ENCODE results near the gene SLC18B1. TPM values are rescaled to one million over a fixed set of nuclear protein-coding genes. Genes with fewer than 3 reads are reported as not detected.

The SLC18B1 gene
- total and polyA plus RNA-seq, 2 of the 8 experiments (the other 6 are each of a cell fraction or from before 2014, with no cell fraction given) = 17.2 to 23.4 TPM

DNA sequence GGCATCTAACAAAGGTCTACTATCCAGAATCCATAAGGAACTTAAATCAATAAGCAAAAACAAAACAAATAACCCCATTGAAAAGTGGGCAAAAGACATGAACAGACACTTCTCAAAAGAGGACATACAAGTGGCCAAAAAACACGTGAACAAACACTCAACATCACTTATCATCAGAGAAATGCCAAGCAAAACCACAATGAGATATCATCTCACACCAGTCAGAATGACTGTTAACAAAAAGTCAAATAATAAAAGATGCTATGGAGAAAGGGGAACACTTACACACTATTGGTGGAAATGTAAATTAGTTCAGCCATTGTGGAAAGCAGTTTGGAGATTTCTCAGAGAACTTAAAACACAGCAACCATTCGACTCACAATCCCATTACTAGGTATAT lies 65.2 kb downstream of the SLC18B1 start:
- TF ChIP-seq GABPA (IDR thresholded peaks at IDR 0.05; ENCODE audit: borderline replicate concordance, insufficient read depth, low read length) = no peak
- no peak for TF ChIP-seq KDM1A (IDR thresholded peaks at IDR 0.05; ENCODE audit: borderline replicate concordance, low read length)
- TF ChIP-seq, protein P1, sequence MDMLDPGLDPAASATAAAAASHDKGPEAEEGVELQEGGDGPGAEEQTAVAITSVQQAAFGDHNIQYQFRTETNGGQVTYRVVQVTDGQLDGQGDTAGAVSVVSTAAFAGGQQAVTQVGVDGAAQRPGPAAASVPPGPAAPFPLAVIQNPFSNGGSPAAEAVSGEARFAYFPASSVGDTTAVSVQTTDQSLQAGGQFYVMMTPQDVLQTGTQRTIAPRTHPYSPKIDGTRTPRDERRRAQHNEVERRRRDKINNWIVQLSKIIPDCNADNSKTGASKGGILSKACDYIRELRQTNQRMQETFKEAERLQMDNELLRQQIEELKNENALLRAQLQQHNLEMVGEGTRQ (IDR thresholded peaks at IDR 0.05; ENCODE audit: low read length) = no peak
- Histone ChIP-seq H3K23me2 (ENCODE audit: low read depth, low read length) (no peaks in the 10 kb centered on the region), H3K27me3 (replicated peaks in 1 of 4; ENCODE audit: control insufficient read depth in 3 of 4, extremely low read depth in 1 of 4, insufficient read depth in 3 of 4, low read length in 3 of 4) (no peaks in the 10 kb centered on the region), H3K4ac (replicated peaks; ENCODE audit: insufficient read length, low read depth, low read length) (no peak overlapping the region), H3K27ac (ENCODE audit: low read depth, low read length) (no peak overlapping the region), H4K91ac (replicated peaks; ENCODE audit: insufficient read length, low read length) (no peak overlapping the region), H4K5ac (ENCODE audit: insufficient read length, low read depth, low read length) (no peak overlapping the region), H2BK20ac (ENCODE audit: low read length) (no peak overlapping the region), H3K79me1 (ENCODE audit: low read depth, low read length) (no peaks in the 10 kb centered on the region), H2AK5ac (ENCODE audit: low read depth, low read length) (no peak overlapping the region), H3K9me3 (ENCODE audit: insufficient read depth in 2 of 2, low read depth in 1 of 2, low read length in 1 of 2) (no peaks in the 10 kb centered on the region), H2AFZ (ENCODE audit: low read length) (no peak overlapping the region), H3K36me3 (ENCODE audit: control insufficient read depth in 2 of 4, insufficient read depth in 4 of 4, low read length in 3 of 4) (no peaks in the 10 kb centered on the region), H3K56ac (replicated peaks; ENCODE audit: insufficient read length, low read depth, low read length) (no peak overlapping the region), H3K4me3 (ENCODE audit: extremely low read depth in 1 of 4, insufficient read depth in 2 of 4, low read depth in 3 of 4, low read length in 4 of 4) (no peak overlapping the region), H3K18ac (ENCODE audit: extremely low read depth, low read length) (no peak overlapping the region), H3K23ac (ENCODE audit: insufficient read length) (no peak overlapping the region), H4K8ac (ENCODE audit: extremely low read depth, insufficient read depth, low read length) (no peak overlapping the region), H3K14ac (ENCODE audit: insufficient read length) (no peak overlapping the region), H2BK120ac (replicated peaks; ENCODE audit: low read depth, low read length) (no peak overlapping the region), H3K4me1 (replicated peaks in 1 of 4; ENCODE audit: control insufficient read depth in 3 of 4, insufficient read depth in 4 of 4, low read length in 3 of 4) (no peaks in the 10 kb centered on the region), H2BK5ac (ENCODE audit: low read depth, low read length) (no peak overlapping the region), H3K79me2 (ENCODE audit: control insufficient read depth in 1 of 2, insufficient read depth in 2 of 2, low read length in 2 of 2) (no peaks in the 10 kb centered on the region), H3K9ac (replicated peaks in 1 of 4; ENCODE audit: extremely low read depth in 1 of 4, low read depth in 3 of 4, low read length in 3 of 4) (no peak overlapping the region), H3K4me2 (ENCODE audit: insufficient read depth in 1 of 2, low read depth in 2 of 2, low read length in 2 of 2) (no peak overlapping the region), H2BK12ac (ENCODE audit: low read depth, low read length) (no peak overlapping the region), H2BK15ac (ENCODE audit: low read length) (no peak overlapping the region), H4K20me1 (replicated peaks in 1 of 2; ENCODE audit: control insufficient read depth in 1 of 2, insufficient read depth in 2 of 2, low read length in 2 of 2) (no peaks in the 10 kb centered on the region)
- DNase-seq (ENCODE audit: low read depth in 1 of 2, low spot score in 2 of 2) (no peak), FAIRE-seq (no peak)
- ChIA-PET POLR2A (ENCODE audit: partially characterized antibody) (no interaction called here), CTCF (ENCODE audit: partially characterized antibody) (interaction anchor here (0.6 to 2.3 kb wide), 4 partner anchors 20 to 436 kb away, joined by 3 to 5 read pairs (median 3); no protein-coding TSS in a partner anchor)
- WGBS, 2 experiments (ENCODE audit: extremely low coverage in 1 of 2, insufficient coverage in 1 of 2, insufficient read length in 1 of 2, insufficient replicate concordance in 2 of 2, low coverage in 1 of 2, low lambda C conversion rate in 2 of 2, missing lambda C conversion rate in 1 of 2) = 87% methylated on average over 2 of the region's 2 CpGs; no CpG with 5 or more reads in 1 of the 2 experiments

All from H1 (cell line).